HG02884 (cell line): Measurements from ENCODE around the gene RNU7-1.
A peak's percentile ranks its signal among the peaks of the same experiment; 100 is the strongest.
"Not testable (repeated sequence)": the region's sequence is repeated elsewhere in the genome, so short reads cannot be mapped to it uniquely, and the experiment has no call there.

Experiments used
- ATAC-seq: cut with Tn5 transposase; IDR thresholded peaks from one replicate; pipeline ENCODE4 v1.9.1; 2021; ENCODE audit warnings: mild to moderate bottlenecking, moderate library complexity; ENCODE audit not compliant: unreplicated experiment

Gene RNU7-1

DNA sequence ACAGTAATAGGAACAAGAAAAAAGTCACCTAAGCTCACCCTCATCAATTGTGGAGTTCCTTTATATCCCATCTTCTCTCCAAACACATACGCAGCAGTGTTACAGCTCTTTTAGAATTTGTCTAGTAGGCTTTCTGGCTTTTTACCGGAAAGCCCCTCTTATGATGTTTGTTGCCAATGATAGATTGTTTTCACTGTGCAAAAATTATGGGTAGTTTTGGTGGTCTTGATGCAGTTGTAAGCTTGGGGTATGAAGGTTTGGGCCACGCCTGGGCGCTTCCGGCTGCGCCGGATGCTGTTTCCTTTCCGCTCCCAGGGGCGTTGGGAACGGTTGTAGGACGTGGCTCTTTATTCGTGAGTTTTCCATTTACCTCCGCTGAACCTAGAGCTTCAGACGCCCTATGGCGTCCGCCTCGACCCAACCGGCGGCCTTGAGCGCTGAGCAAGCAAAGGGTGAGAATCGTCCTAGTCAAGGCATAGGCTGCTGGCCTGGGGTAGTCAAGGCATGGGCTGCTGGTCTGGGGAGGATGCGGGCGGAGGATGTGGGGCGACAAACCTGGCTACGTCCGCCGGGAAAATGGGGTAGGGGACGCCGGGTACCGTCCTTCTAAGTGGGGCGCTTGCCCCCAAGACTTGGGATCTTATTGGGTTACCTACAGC lies at the start of gene RNU7-1, which contains the start of gene C12orf57:
Gene RNU7-1, plus strand, starts transcription at position 95 of the 659 bp plus-strand sequence.
Gene C12orf57, plus strand, starts transcription at position 301 of the 659 bp plus-strand sequence. Its CDS starts 100 bp downstream, at position 401.
- peak; percentile 30 for ATAC-seq

DNA sequence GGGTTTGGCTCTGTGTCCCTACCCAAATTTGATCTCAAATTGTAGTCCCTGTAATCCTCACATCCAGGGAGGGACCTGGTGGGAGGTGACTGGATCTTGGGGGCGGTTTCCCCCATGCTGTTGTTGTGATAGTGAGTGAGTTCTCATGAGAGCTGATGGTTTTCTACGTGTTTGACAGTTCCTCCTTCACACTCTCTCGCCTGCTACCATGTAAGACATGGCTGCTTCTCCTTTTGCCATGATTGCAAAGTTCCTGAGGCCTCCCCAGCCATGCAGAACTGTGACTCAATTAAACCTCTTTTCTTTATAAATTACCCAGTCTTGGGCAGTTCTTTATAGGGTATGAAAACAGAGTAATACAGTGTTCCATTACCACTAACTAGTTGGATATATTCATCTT lies 49.3 kb upstream of the RNU7-1 start:
- no peak for ATAC-seq

DNA sequence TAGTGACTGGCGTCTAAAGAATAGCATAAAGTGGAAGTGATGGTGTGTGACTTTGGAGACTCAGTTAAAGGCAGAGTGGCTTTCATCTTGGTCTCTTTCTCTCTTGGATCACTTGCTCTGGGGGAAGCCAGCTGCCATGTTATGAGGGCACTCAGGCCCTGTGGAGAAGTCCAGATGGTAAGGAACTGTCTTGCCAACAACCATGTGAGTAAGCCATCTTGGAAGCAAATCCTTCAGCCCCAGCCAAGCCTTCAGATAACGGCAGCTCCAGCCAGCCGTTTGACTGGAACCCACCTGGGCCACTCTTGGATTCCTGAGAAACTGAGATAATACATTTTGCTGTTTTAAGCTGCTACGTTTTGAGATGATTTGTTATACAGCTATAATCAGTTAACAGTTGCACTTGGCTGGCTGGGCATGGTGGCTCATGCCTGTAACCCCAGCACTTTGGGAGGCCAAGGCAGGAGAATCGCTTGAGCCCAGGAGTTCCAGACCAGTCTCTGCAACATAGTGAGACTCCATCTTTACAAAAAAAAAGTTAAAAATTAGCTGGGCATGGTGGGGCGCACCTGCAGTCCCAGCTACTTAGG lies 46.7 kb upstream of the RNU7-1 start:
- no peak for ATAC-seq

DNA sequence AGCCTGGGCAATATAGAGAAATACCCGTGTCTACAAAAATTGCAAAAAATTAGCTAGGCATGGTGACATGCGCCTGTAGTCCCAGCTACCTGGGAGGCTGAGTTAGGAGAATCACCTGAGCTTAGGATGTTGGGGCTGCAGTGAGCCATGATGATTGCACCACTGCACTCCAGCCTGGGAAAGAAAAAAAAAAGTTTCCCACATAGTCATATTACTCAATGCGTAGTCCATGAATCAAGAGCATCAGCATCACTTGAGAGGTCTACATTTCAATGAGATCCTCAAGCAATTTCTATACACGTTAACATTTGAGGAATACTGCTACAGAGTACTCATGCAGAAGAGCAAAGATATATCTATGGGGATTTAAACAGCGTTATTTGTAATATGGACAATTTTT lies 44.2 kb upstream of the RNU7-1 start:
- ATAC-seq: no peak

- no peak for ATAC-seq
These were observed 43.6 kb upstream of the RNU7-1 start for GRCh38 chr12:6899837-6900519.

- no peak for ATAC-seq
These were observed 41.2 kb upstream of the RNU7-1 start for GRCh38 chr12:6902448-6902847.

- ATAC-seq: no peak
These were observed 39.9 kb upstream of the RNU7-1 start for GRCh38 chr12:6903722-6904121.

DNA sequence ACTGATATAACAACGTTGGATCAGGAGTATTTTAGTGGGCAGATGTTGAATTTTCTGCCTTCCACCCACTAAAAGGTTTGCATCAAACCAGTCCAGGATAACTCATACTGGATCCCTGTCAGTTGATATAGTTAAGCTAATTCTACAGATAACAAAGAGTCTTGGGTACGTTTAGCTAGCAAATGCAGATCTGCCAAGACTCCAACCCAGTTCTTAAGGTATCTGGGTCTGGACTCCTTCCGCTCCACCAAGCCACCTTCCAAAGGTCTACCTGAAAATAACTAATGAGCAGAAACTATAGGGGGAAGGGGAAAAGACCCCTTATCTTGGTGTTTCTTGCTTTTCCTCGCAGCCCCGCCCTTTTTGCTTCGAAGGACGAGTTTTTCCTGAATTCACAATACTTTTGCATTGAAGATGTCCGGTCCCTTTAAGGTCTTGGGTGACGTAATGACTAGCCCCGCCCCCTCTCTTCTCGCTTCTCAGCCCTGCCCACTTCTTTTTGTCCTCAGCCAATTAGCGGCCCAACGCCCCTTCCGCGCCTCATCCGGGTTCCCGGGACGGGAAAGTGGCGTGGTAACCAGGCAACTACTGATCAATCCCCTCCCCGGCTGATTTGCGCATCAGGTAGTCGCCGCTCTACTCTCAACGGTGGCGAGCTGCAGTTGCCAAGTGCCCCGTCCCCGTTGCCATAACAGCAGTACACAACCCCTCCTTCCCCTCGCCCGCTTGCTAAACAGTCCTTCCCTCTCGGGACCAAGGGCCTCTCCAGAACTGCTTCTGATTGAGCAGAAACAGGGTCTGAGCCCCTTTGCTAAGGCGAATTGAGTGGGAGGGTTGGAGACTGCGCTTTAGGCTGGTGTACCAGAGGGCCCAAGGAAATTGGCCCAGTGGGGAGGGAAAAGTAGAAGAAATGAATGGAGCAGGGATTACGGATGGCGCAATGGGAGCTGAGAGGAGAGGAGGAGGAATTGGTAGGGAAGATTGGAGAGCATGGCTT lies 39.0 kb upstream of the RNU7-1 start, which contains the start of gene LRRC23:
Gene LRRC23, plus strand, starts transcription at position 543 of the 997 bp plus-strand sequence. CDS start 812 bp downstream, outside the sequence.
- ATAC-seq: peak; percentile 92

DNA sequence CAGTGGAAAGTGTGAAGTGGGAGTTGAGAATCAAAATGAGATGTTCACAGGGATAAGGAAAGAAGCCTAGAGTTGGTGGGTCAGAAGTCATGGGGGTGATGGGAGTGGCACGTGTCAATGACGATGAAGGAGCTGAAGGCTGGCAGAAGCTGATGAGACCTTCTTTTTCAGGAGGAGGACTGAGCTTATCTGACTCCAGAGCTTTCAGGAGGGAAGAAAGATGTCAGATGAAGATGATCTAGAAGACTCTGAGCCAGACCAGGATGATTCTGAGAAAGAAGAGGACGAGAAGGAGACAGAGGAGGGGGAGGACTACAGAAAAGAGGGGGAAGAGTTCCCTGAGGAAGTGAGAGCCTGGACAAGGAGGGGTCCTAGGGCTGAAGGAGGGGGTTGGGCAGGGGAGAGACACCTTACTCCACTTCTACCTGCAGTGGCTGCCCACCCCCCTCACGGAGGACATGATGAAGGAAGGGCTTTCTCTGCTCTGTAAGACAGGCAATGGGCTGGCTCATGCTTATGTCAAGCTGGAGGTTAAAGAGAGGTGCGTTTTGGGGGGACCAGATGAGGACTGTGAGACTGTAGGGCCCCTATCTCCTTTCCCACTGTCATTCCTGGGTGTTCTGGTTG lies 38.1 kb upstream of the RNU7-1 start:
- ATAC-seq: no peak

GRCh38 chr12:6908141-6908540 lies 35.5 kb upstream of the RNU7-1 start:
- not testable (repeated sequence) for ATAC-seq

GRCh38 chr12:6909421-6910145 lies 34.0 kb upstream of the RNU7-1 start:
- no peak for ATAC-seq

- ATAC-seq: no peak
These were observed 31.3 kb upstream of the RNU7-1 start for GRCh38 chr12:6912164-6912935.

- peak; percentile 50 for ATAC-seq
These were observed 29.2 kb upstream of the RNU7-1 start, which contains the start of gene ENO2 for GRCh38 chr12:6914246-6914946. ENO2 (plus strand) TSS chr12:6914580; CDS start chr12:6915833, 1,253 bp downstream.

DNA sequence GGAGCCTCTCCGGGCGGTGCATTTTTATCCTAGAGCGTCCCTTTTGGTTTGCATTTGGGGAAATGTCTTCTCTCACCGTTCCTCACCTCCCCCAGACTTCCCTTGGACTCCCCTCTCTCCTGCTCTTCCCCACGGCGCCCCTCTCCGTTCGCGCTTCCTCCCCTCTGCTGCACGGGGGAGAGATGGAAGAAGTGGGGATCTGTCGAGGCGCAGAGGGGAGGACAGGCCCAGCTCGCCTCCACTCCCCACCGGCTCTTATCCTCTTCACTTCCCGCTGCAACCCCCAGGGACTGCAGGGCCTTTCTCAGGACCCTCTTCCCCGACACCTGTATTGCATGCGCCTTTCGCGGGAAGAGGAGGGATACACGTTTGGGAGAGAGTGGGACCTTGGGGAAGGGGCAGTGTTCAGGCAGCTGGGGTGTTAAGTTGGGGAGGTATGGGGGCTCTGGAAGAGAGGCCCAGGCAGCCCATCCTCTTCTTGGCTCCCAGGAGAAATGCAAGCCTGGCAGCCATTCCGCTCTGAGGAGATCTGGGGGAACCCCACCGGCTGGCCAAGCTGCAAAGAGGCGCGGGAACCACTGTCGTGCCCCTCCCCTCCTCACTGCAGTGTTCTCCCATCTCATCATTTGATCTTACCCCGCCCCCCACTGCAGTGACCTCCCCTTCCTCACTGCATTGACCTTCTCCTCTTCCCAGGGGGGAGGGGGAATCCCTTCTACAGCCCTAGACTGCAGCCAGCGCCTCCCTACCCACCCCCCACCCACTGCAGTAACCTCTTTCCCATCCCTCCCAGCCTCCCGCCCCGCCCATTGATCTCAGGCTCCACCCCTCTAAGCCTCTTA lies 28.4 kb upstream of the RNU7-1 start:
- ATAC-seq: no peak

- no peak for ATAC-seq
These were observed 27.8 kb upstream of the RNU7-1 start for GRCh38 chr12:6915789-6916285.

- ATAC-seq: no peak
These were observed 27.0 kb upstream of the RNU7-1 start for GRCh38 chr12:6916426-6917200.
